Large intestine (tissue), 3 donors: ENCODE data around the gene DAPL1. TPM values are rescaled to one million over a fixed set of nuclear protein-coding genes. Genes with fewer than 3 reads are reported as not detected.

Source experiments
- DNase-seq, 2 donors: peaks; one replicate each; pipeline versions ENCODE4 v3.0.0 to v3.0.0-alpha.2; 2013
- H3K27ac ChIP-seq: one replicate; pipeline ENCODE4 v1.5.1; 2013; ENCODE audit warnings: low read length
- H3K27me3 ChIP-seq: 2 replicates; pipeline ENCODE4 v1.6.1; 2013; ENCODE audit warnings: low read length; ENCODE audit not compliant: control insufficient read depth, insufficient read depth
- H3K36me3 ChIP-seq: 2 replicates; pipeline ENCODE4 v1.6.1; 2013; ENCODE audit warnings: low read length; ENCODE audit not compliant: control insufficient read depth, insufficient read depth
- H3K4me1 ChIP-seq: one replicate; pipeline ENCODE4 v1.6.1; 2013; ENCODE audit warnings: low read length; ENCODE audit not compliant: control insufficient read depth, insufficient read depth
- H3K4me3 ChIP-seq: one replicate; pipeline ENCODE4 v1.5.1; 2013; ENCODE audit warnings: low read length
- H3K9me3 ChIP-seq: one replicate; pipeline ENCODE4 v1.6.1; 2013; ENCODE audit warnings: mild to moderate bottlenecking, low read depth, low read length, moderate library complexity; ENCODE audit not compliant: control insufficient read depth
- whole genome bisulfite sequencing: methylation state at CpG from one replicate; pipeline ENCODE4 v1.1.5; 2013; ENCODE audit warnings: low lambda C conversion rate; ENCODE audit not compliant: insufficient coverage; 5-methylcytosine and 5-hydroxymethylcytosine counted together
- polyA plus RNA-seq: library from polyadenylated mRNA; unstranded; fragments of 120-200 nt; gene quantifications from one replicate; pipeline ENCODE4 v1.2.1, GENCODE V29; 2013

The DAPL1 gene
- polyA plus RNA-seq, 1 donor = 1.6 TPM

- no peak overlapping the region for H3K27ac ChIP-seq
- no peak overlapping the region for H3K4me3 ChIP-seq
- no peaks in the 10 kb centered on the region for H3K9me3 ChIP-seq
- 100% methylated on average over 1 of the region's 2 CpGs for WGBS
- no peak for DNase-seq
- H3K4me1 ChIP-seq = no peaks in the 10 kb centered on the region
- H3K27me3 ChIP-seq = no peaks in the 10 kb centered on the region
- no peaks in the 10 kb centered on the region for H3K36me3 ChIP-seq
Observed at GRCh38 chr2:158799181-158799580, 4.1 kb downstream of the DAPL1 start.

DNA sequence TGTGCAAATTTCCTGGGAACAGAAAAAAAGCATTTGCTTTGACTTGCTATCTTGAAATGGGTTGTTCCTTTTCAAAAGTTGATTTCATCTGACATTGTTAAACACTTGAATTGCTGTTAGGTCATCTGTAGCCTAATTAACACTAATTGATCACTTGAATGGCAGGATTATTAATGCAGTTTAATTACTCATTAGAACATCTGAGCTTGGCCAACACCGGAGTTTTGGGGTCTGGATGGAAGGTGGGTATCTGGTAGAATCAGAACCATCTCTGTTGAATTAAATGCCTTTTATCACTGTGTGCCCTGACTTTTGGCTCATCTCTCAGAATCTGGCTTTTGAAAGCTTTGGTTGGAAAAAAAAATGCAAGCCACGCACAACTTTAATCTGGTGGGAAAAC, 8.4 kb downstream of the DAPL1 start:
- Histone ChIP-seq H3K27ac (no peak overlapping the region), H3K9me3 (no peaks in the 10 kb centered on the region), H3K27me3 (no peaks in the 10 kb centered on the region), H3K36me3 (no peaks in the 10 kb centered on the region), H3K4me3 (no peak overlapping the region), H3K4me1 (no peaks in the 10 kb centered on the region)
- DNase-seq = no peak
- WGBS = no CpG with 5 or more reads among the region's 2 CpGs

DNA sequence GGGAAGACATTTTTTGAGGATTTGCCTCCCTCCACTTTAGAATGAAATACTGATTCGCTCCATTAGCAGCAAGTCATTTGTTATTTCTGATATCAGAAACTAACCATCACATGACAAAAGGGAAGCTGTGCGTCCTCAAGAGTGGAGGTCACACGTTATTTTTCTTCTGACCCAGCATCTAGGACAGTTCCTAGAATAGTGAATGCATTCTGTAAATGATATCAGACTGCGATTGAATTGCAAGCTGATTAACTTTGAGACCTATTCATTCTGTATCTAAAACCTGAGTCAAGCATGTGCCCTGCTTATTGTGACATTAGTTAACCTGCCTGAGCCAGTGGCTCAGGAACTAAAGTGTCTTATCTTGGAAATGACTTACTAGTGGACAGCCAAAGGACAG, 10.1 kb downstream of the DAPL1 start:
- WGBS = no CpG with 5 or more reads among the region's 4 CpGs
- Histone ChIP-seq H3K4me3 (no peak overlapping the region), H3K9me3 (no peaks in the 10 kb centered on the region), H3K4me1 (no peaks in the 10 kb centered on the region), H3K36me3 (no peaks in the 10 kb centered on the region), H3K27me3 (no peaks in the 10 kb centered on the region), H3K27ac (no peak overlapping the region)
- DNase-seq = no peak

GRCh38 chr2:158805936-158806335, 10.8 kb downstream of the DAPL1 start:
- H3K4me3 ChIP-seq = no peak overlapping the region
- H3K9me3 ChIP-seq = no peaks in the 10 kb centered on the region
- no peaks in the 10 kb centered on the region for H3K36me3 ChIP-seq
- H3K4me1 ChIP-seq = no peaks in the 10 kb centered on the region
- H3K27me3 ChIP-seq = no peaks in the 10 kb centered on the region
- H3K27ac ChIP-seq = no peak overlapping the region
- no CpG with 5 or more reads among the region's 1 CpG for WGBS
- no peak for DNase-seq

DNA sequence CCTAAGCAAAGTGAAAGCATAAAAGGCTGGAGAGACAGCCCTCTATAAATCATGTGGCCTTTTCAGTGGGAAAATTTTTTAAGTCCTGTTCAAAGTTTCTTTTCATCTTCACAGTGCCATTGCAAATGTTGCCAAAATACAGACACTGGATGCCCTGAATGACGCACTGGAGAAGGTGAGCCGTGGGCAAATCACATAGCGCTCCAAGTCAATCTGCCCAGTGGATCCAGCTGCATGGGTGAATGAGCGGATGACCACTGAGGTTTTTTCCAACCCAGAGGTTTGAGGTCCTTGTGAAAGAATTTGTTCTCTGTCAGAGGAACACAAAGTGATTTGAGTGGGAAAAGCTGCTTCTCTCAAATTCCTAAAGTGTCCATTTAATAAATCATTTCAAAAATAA, 11.8 kb downstream of the DAPL1 start:
- Histone ChIP-seq H3K9me3 (no peaks in the 10 kb centered on the region), H3K27ac (no peak overlapping the region), H3K27me3 (no peaks in the 10 kb centered on the region), H3K4me1 (no peaks in the 10 kb centered on the region), H3K36me3 (no peaks in the 10 kb centered on the region), H3K4me3 (no peak overlapping the region)
- WGBS = no CpG with 5 or more reads among the region's 4 CpGs
- no peak for DNase-seq

DNA sequence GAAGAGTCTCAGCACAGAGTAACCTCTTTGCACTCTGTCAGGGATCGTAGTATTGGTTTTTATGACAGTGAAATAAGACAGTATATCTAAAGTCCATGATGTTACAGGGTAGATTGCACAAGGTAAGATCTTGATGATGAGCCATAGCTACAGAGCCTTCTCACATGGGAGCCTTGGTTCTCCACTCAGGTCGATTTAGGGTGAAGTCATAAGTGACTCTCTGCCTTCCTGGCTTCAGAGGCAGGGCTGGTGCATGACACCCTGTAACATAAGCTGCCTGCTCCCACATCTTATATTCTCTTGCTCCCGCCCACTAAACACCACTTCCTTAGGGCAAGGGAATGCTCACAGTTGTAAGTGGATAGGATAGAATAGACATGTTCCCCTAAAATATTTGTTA, 13.3 kb downstream of the DAPL1 start:
- peak; percentile 7 to 20 for DNase-seq
- Histone ChIP-seq H3K36me3 (no peaks in the 10 kb centered on the region), H3K4me3 (no peak overlapping the region), H3K4me1 (no peaks in the 10 kb centered on the region), H3K27me3 (no peaks in the 10 kb centered on the region), H3K27ac (no peak overlapping the region), H3K9me3 (no peaks in the 10 kb centered on the region)
- WGBS = no CpG with 5 or more reads among the region's 3 CpGs

GRCh38 chr2:158809816-158810215, 14.7 kb downstream of the DAPL1 start:
- Histone ChIP-seq H3K36me3 (no peaks in the 10 kb centered on the region), H3K27me3 (no peaks in the 10 kb centered on the region), H3K4me1 (no peaks in the 10 kb centered on the region), H3K9me3 (no peaks in the 10 kb centered on the region), H3K4me3 (no peak overlapping the region), H3K27ac (no peak overlapping the region)
- no peak for DNase-seq
- 91% methylated on average over 1 of the region's 4 CpGs for WGBS

- DNase-seq = no peak
- no peak overlapping the region for H3K4me3 ChIP-seq
- no peaks in the 10 kb centered on the region for H3K9me3 ChIP-seq
- no peaks in the 10 kb centered on the region for H3K36me3 ChIP-seq
- no peaks in the 10 kb centered on the region for H3K4me1 ChIP-seq
- 75% methylated on average over 3 of the region's 6 CpGs for WGBS
- no peaks in the 10 kb centered on the region for H3K27me3 ChIP-seq
- no peak overlapping the region for H3K27ac ChIP-seq
Observed at GRCh38 chr2:158810731-158811460, 15.8 kb downstream of the DAPL1 start.

DNA sequence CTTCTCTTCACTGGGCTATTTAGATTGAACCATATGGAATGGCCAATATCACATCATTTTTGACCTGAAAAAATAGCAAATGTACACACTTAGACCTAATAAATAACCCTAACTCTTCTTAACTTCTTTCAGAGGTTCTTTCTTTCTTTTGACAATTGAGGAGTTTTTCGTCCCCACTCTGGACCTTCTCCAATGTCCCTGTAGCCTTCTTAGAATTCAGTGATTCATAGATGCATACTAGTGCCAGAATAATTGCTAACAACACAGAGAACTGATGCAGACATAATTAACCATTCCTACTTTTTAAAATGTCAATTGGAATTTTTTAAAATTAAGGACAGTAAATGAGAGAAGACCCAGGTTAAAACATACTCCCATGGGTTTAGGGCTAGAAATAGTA, 20.0 kb downstream of the DAPL1 start:
- Histone ChIP-seq H3K9me3 (no peaks in the 10 kb centered on the region), H3K4me1 (no peaks in the 10 kb centered on the region), H3K27me3 (no peaks in the 10 kb centered on the region), H3K36me3 (no peaks in the 10 kb centered on the region), H3K4me3 (no peak overlapping the region), H3K27ac (no peak overlapping the region)
- no CpG with 5 or more reads among the region's 1 CpG for WGBS
- DNase-seq = no peak

GRCh38 chr2:158815658-158816057, 20.5 kb downstream of the DAPL1 start:
- H3K4me1 ChIP-seq = no peaks in the 10 kb centered on the region
- no peak overlapping the region for H3K4me3 ChIP-seq
- WGBS = no CpG with 5 or more reads among the region's 5 CpGs
- H3K27me3 ChIP-seq = no peaks in the 10 kb centered on the region
- H3K9me3 ChIP-seq = no peaks in the 10 kb centered on the region
- DNase-seq = no peak
- no peaks in the 10 kb centered on the region for H3K36me3 ChIP-seq
- H3K27ac ChIP-seq = no peak overlapping the region

DNA sequence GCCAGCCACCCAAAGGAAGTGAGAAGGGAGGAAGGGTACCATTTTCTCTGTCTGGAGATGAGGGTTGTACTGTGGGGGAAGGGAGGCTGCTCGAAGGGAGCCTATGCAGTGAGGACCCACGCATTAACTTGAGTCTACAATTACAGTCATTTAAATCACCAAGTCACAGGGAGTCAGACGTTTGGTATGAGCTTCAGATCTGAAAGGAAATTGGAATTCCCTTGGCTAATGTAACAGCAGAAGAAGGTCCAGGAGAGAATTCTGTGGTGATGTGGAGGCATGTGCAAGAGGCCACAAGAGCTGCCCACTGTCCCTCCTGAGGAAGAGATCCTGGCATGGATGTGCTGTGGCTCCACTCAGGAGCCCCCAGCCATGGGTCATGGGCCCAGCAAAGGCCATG, 22.5 kb downstream of the DAPL1 start:
- WGBS = no CpG with 5 or more reads among the region's 3 CpGs
- no peaks in the 10 kb centered on the region for H3K9me3 ChIP-seq
- H3K27ac ChIP-seq = no peak overlapping the region
- no peaks in the 10 kb centered on the region for H3K36me3 ChIP-seq
- no peak for DNase-seq
- H3K4me3 ChIP-seq = no peak overlapping the region
- H3K27me3 ChIP-seq = no peaks in the 10 kb centered on the region
- no peaks in the 10 kb centered on the region for H3K4me1 ChIP-seq
